GM19452 (cell line): ENCODE results near the gene NUTM2E.
"Not testable (repeated sequence)": the region's sequence is repeated elsewhere in the genome, so short reads cannot be mapped to it uniquely, and the experiment has no call there.

ENCODE experiments used
- ATAC-seq: cut with Tn5 transposase; IDR thresholded peaks from one replicate; pipeline ENCODE4 v1.9.1; 2021; ENCODE audit not compliant: unreplicated experiment

Gene NUTM2E

GRCh38 chr10:79862803-79863202, 36.3 kb downstream of the NUTM2E start:
- not testable (repeated sequence) for ATAC-seq

DNA sequence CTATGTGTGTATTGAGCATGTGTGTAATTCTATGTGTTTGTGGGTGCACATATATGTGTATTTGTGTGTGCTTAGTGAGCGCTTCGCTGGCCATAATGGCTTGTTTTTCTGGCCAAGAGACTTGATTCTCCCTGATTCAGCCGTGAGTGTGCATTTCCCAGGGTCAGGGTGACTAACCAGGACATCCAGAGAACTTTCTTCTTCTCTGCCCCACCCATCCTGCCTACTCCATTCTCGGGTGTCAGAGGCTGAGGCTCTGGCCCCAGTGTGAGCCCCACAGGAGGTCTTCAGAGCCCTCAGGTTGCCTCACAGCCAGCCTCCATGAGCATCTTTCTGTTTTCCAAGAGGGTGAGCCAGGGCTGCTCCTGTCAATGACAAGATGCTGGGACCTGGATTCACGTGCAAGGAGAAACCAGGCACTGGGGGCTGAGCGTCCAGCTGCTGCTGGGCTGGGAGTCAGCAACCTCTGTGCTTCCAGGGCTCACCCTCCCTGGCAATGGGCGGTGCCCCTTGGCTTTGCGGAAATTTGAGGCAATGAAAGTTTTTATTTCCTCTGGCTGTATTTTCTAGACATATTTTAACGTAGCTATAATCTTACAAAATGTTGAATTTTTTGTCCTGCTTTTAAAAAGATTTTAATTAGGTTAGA, 40.5 kb downstream of the NUTM2E start:
- not testable (repeated sequence) for ATAC-seq

DNA sequence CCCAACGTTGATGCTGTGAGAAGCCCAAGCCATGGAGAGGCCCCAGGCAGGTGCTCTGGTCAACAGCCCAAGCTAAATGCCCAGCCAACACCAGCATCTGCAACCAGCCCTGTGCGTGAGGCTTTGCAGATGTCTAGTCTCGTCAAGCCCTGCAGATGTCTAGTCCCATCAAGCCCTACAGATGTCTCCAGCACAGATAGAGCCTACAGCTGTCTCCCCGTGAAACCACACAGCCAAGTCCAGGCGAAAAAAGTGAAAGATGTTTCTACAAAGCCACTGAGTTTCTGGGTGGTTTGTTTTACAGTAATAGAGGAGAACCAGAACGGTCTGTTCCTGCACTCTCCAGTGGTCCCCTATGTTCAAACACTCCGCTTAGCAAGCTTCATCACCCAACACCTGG, 41.5 kb downstream of the NUTM2E start:
- not testable (repeated sequence) for ATAC-seq

- not testable (repeated sequence) for ATAC-seq
These were observed 43.0 kb downstream of the NUTM2E start for GRCh38 chr10:79869439-79870097.

GRCh38 chr10:79871729-79872128, 45.2 kb downstream of the NUTM2E start:
- ATAC-seq, result not testable (repeated sequence)
